Keratinocyte (primary cell): ENCODE results near the gene PPP1CB. TPM values are rescaled to one million over a fixed set of nuclear protein-coding genes. Genes with fewer than 3 reads are reported as not detected.

Source experiments
- DNase-seq: peaks from one replicate; pipeline ENCODE4 v3.0.0-alpha.2; 2011; ENCODE audit warnings: low read depth, missing footprints, low spot score
- FAIRE-seq: peaks from 2 replicates; lab custom pipeline; 2011; peaks lifted over from hg19 to GRCh38; lab: Jason Lieb, UNC
- H2AFZ ChIP-seq: 2 replicates; pipeline ENCODE4 v1.6.0; 2012; ENCODE audit warnings: low read length, control low read depth, inconsistent platforms; ENCODE audit not compliant: control insufficient read depth
- H3K27ac ChIP-seq: 2 replicates; pipeline ENCODE4 v1.5.1; 2011; ENCODE audit warnings: low read length; ENCODE audit not compliant: control insufficient read depth, insufficient read depth
- H3K27me3 ChIP-seq: 3 replicates; pipeline ENCODE4 v1.6.0; 2011; ENCODE audit warnings: low read length; ENCODE audit not compliant: control insufficient read depth, insufficient read depth; ENCODE audit errors: extremely low read depth
- H3K36me3 ChIP-seq, 2 experiments: 2 replicates in 1 of 2; 3 replicates in 1 of 2; pipeline ENCODE4 v1.5.1; 2011; ENCODE audit warnings: low read length in 2 of 2, mild to moderate bottlenecking in 1 of 2; ENCODE audit not compliant: control insufficient read depth in 2 of 2, insufficient read depth in 2 of 2; ENCODE audit errors: extremely low read depth in 1 of 2
- H3K4me1 ChIP-seq: 3 replicates; pipeline ENCODE4 v1.5.1; 2011; ENCODE audit warnings: low read length; ENCODE audit not compliant: control insufficient read depth, insufficient read depth; ENCODE audit errors: extremely low read depth
- H3K4me2 ChIP-seq: 3 replicates; pipeline ENCODE4 v1.6.0; 2011; ENCODE audit warnings: low read depth, low read length; ENCODE audit not compliant: control insufficient read depth, insufficient read depth; ENCODE audit errors: extremely low read depth
- H3K4me3 ChIP-seq, 3 experiments: fragments of 200-600 bp in 1 of 3; sonication (generic) in 1 of 3; 2 replicates in 2 of 3; 3 replicates in 1 of 3; pipeline ENCODE4 v1.5.1; 2011 to 2016; ENCODE audit warnings: low read length in 3 of 3, mild to moderate bottlenecking in 3 of 3, control low read depth in 2 of 3, inconsistent platforms in 1 of 3, low read depth in 1 of 3, mixed read lengths in 1 of 3, mixed run types in 1 of 3, moderate library complexity in 1 of 3; ENCODE audit not compliant: control insufficient read depth in 2 of 3, insufficient read depth in 2 of 3; ENCODE audit errors: extremely low read depth in 1 of 3
- H3K79me2 ChIP-seq: 2 replicates; pipeline ENCODE4 v1.6.0; 2012; ENCODE audit warnings: low read length; ENCODE audit not compliant: control insufficient read depth, insufficient read depth
- H3K9ac ChIP-seq: 3 replicates; pipeline ENCODE4 v1.6.0; 2011; ENCODE audit warnings: low read length; ENCODE audit not compliant: control insufficient read depth, insufficient read depth; ENCODE audit errors: extremely low read depth
- H3K9me1 ChIP-seq: 3 replicates; pipeline ENCODE4 v1.6.0; 2011; ENCODE audit warnings: low read length; ENCODE audit not compliant: control insufficient read depth, insufficient read depth; ENCODE audit errors: extremely low read depth
- H3K9me3 ChIP-seq: 2 replicates; pipeline ENCODE4 v1.5.1; 2012; ENCODE audit warnings: low read depth, low read length; ENCODE audit not compliant: control insufficient read depth
- H4K20me1 ChIP-seq: 3 replicates; pipeline ENCODE4 v1.6.0; 2011; ENCODE audit warnings: low read length; ENCODE audit not compliant: control insufficient read depth, insufficient read depth; ENCODE audit errors: extremely low read depth
- CTCF ChIP-seq, 3 experiments: IDR thresholded peaks in 1 of 3; conservative IDR thresholded peaks in 1 of 3; optimal IDR thresholded peaks in 1 of 3; 2 replicates in 2 of 3; 3 replicates in 1 of 3; pipeline versions ENCODE3 to v1.5.1; 2011; ENCODE audit warnings: low read length in 3 of 3, mild to moderate bottlenecking in 3 of 3, moderate library complexity in 2 of 3, control low read depth in 1 of 3, inconsistent platforms in 1 of 3; ENCODE audit not compliant: insufficient read depth in 2 of 3; ENCODE audit errors: extremely low read depth in 1 of 3
- EZH2 ChIP-seq: IDR thresholded peaks from one replicate; pipeline ENCODE4 v1.6.1; 2012; ENCODE audit warnings: inconsistent platforms, mild to moderate bottlenecking, low read length, moderate library complexity
- dilution Hi-C: fragments of 300-500 bp; cut with MboI; formaldehyde crosslinking; loops from one replicate; pipeline ENCODE4 v1.7.0; 2020; ENCODE audit warnings: low sequenced_read_pairs; ENCODE audit not compliant: extremely low pct_ligation_motif_present
- polyA plus RNA-seq, 5 experiments: library from polyadenylated mRNA; depleted of rRNA in 3 of 5; stranded (reverse) in 3 of 5; stranded (forward) in 1 of 5; unstranded in 1 of 5; fragments of >200 nt; gene quantifications; 1 replicate in 1 of 5; 2 replicates in 3 of 5; 3 replicates in 1 of 5; pipeline versions ENCODE4 v1.2.1 to v1.2.3, GENCODE V29; 2011 to 2012; ENCODE audit warnings: missing spikeins in 2 of 5, low read depth in 1 of 5, low replicate concordance in 1 of 5

The PPP1CB gene
- polyA plus RNA-seq, 1 donor (not counting 4 experiments of a cell fraction or from before 2014, with no cell fraction given), result 157 TPM

- Histone ChIP-seq H3K27me3 (no peaks in the 10 kb centered on the region), H3K36me3 (no peaks in the 10 kb centered on the region), H3K4me3 (no peak overlapping the region), H3K4me2 (no peak overlapping the region), H3K27ac (no peak overlapping the region), H4K20me1 (no peaks in the 10 kb centered on the region), H3K9ac (no peak overlapping the region), H3K4me1 (no peaks in the 10 kb centered on the region), H3K9me3 (no peaks in the 10 kb centered on the region), H2AFZ (no peak overlapping the region), H3K79me2 (no peaks in the 10 kb centered on the region), H3K9me1 (no peaks in the 10 kb centered on the region)
- TF ChIP-seq EZH2 (no peak), CTCF (optimal IDR thresholded peaks at IDR 0.05 in 1 of 3, IDR thresholded peaks at IDR 0.05 in 1 of 3, conservative IDR thresholded peaks at IDR 0.05 in 1 of 3; ENCODE audit: extremely low read depth in 1 of 3, insufficient read depth in 2 of 3, low read length in 3 of 3) (no peak)
- DNase-seq (no peak), FAIRE-seq (no peak)
- dilution Hi-C loops, result no loop called here
Observed at GRCh38 chr2:28705751-28706440, 45.7 kb upstream of the PPP1CB start.

DNA sequence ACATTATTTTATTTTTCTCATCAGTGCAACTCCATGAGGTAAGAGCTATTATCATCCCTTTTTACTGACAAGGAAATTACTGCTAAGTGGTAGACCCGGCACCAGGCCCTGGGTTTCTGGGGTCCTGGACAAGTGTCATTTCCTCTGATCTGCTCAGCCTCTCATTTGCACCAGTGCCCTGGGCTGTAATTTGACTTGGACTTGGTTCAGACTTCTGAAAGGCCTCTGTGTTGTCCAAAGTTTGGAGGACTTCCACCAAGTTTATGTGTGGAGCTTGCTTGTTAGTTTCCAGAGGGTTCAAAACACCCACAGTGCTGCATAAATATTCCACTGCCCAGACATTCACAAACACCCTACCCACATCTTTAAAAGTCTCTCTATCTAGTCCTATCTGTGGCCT, 44.0 kb upstream of the PPP1CB start:
- H3K4me1 ChIP-seq, result peaks cover 7% of the 10 kb centered on the region
- dilution Hi-C loops, result no loop called here
- H3K36me3 ChIP-seq, result no peaks in the 10 kb centered on the region
- H2AFZ ChIP-seq, result no peak overlapping the region
- no peak overlapping the region for H3K9ac ChIP-seq
- no peak for FAIRE-seq
- TF ChIP-seq EZH2, result no peak
- TF ChIP-seq CTCF (optimal IDR thresholded peaks at IDR 0.05 in 1 of 3, IDR thresholded peaks at IDR 0.05 in 1 of 3, conservative IDR thresholded peaks at IDR 0.05 in 1 of 3; ENCODE audit: extremely low read depth in 1 of 3, insufficient read depth in 2 of 3, low read length in 3 of 3), result no peak
- H3K4me2 ChIP-seq, result no peak overlapping the region
- H3K27ac ChIP-seq, result no peak overlapping the region
- no peak for DNase-seq
- H4K20me1 ChIP-seq, result no peaks in the 10 kb centered on the region
- no peaks in the 10 kb centered on the region for H3K9me1 ChIP-seq
- H3K9me3 ChIP-seq, result no peaks in the 10 kb centered on the region
- H3K79me2 ChIP-seq, result no peaks in the 10 kb centered on the region
- no peaks in the 10 kb centered on the region for H3K27me3 ChIP-seq
- H3K4me3 ChIP-seq, result no peak overlapping the region
